ENCODE data around the gene NME7.

GRCh38 chr1:169240449-169241232 is 127.0 kb downstream of the NME7 start:
- TF ChIP-seq CTCF (IDR thresholded peaks at IDR 0.05) (no peak), POLR2A (IDR thresholded peaks at IDR 0.05) (no peak), POLR2AphosphoS5 (IDR thresholded peaks at IDR 0.05; ENCODE audit: insufficient read depth in 1 of 2, low read depth in 1 of 2) (no peak)

Data from vagina (tissue), 2 donors.